Stimulated activated CD4-positive, alpha-beta T cell treated with anti-CD3 and anti-CD28 coated beads, Interleukin-4, amount 100 ng/mL, for 48 hours (primary cell): Measurements from ENCODE around the gene PLXNA1.

ENCODE experiments used
- DNase-seq, 2 donors: peaks; one replicate each; pipeline ENCODE4 v3.0.0-alpha.2; 2020; ENCODE audit warnings: low read depth in 2 of 2

Gene PLXNA1

DNA sequence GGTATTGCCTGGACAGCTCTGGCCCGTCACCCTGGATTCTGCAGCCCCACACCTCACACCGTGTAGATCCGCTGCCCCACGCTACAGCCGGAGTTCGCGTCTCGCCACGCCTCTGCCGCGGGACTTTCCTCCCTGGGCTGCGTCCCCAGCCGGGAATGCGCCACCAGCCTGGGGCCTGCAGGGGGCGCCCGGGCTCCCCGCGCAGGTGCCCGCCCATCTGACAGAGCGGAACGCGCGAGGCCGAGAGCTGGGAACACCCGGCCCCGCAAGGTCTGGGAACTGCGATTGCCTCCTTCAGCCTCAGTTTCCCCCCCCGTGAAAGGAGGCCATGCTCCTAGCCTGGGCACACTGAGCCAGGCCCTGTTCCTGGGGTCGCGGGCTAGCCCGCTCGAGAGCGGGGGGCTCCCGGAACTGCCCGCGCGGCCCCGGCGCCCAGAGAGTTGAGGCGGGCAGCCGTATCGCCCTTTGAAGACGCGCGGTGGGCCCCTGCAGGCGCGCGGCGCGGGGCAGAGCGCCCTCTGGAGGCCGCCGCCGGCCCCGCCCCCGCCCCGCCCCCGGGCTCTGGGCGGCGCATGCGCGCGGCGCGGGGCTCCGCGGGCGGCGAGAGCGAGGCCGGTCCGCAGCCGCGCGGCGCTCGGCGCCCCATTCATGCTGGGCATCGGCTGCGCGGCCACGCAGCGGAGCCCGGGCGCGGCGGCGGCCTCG is at the start of gene PLXNA1:
Gene PLXNA1 (plus strand): TSS at position 645 of the 705 bp plus-strand sequence. CDS start 5,479 bp downstream, outside the sequence.
- DNase-seq, result peak; percentile 70 to 76

DNA sequence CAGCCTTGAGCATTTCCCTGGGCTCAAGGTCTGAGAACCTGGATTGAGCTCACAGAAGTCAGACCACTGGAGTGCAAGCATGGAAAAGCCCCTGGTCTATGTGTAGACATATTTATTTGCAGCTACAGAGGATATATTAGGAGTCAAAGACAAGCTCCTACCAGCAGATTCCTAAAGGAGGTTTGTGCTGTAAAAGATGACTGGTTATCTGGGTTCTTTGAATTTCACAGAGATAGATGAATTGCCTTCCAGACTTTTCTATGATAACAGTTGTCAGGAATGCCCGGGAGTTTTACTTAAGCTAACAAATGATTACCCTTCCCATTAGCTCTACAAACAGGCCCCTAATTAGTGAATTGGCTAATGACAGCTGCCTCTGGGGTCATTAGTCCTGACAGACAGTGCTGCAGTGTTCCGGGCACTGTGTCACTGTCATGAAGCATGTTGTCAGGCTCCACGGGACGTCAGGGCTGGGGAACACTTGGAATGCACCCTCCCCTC is 48.8 kb upstream of the PLXNA1 start:
- no peak for DNase-seq

DNA sequence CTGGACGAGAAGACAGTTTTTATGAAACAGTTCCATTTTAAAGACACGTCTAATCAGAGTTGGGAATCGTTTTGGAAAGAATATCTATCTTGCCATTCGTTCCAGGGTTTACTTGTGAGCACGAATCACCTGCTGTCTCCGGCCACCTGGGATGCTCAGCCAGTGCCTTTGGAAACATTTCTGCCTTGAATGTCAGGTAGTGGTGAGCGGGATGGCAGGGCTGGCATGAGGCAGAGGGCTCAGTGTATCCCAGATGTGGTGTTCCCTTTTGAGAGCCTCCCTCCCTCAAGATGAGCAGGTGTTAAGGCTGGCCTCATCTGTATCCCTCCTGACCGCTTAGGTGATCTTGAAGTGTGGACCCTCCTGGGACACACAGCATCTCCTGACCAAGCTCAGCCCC is 47.9 kb upstream of the PLXNA1 start:
- no peak for DNase-seq

DNA sequence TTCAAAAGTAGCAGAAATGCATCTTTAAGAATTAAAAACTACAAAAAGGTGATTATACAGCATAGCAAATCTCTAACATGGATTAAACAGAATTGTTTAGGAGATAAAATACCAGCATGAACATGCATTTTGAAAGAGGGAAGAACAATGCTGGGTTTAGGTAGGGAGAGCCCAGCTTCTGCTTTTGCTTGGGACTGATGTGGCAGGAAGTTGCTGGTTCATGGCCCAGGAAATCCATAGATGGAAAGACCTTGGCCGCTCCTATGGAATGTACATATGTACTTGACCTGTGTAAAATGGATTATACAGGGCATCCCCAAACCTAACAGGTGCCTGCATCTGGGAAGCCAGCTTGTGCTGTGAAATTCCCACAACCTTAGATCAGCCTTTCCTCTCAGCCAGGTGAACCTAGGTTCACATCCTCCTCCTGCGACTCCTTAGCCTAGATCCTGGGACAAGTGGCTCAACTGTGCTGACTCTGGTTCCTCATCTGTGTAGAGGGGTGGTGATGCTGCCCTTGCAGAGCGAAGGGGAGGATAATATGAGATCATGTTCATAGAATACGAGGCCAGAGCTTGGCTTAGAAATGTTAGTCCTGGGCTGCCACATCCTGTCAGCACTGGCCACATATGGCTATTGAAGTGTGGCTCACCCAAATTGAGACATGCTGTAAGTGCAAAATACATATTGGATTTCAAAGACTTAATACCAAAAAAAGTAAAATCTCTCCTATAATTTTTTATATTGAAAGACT is 47.0 kb upstream of the PLXNA1 start:
- no peak for DNase-seq

DNA sequence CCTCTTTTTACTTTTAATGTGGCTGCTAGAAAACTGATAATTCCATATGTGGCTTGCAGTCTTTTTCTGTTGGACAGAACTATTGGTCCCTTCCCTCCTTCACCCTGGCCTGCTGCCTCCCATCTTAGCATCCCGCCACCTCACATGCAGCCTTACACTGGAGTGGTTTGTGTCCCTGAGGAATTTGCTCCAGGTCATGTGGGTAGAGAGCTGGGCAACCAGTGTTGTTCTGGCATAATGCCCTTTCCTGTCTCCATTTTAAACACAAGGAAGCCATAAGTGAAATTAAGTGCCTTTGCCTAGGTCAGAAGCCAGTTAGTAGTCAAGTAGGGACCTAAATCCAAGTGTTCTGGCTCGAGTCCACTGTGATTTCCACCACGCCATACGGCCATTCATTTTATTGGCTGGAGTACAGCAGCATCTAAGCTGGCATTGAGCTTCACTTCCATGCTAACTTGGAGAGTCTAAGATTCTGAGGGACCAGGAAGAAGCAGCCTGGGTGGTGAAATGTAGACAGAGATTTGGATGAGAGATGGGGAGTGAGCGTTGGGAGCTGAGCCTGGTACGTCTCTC is 46.0 kb upstream of the PLXNA1 start:
- no peak for DNase-seq

DNA sequence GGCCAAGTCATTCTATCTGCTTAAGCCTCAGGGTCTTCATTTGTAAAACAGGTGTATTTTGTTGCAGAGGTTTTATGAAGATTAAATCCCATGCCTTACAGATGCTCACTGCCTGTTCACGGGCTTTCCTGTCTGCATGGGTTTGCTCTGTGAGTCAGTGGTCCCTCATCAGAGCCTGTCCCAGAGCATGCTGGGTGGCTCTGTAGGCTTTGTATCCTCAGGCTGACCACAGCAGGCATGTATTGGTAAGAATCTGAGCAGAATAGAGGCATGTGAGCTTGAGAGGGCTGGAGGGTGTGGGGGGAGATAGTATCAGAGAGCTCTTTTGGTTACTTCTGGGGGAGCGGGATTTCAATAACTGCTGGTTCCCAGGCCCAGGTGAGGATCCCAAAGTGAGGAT is 45.4 kb upstream of the PLXNA1 start:
- DNase-seq, result no peak

DNA sequence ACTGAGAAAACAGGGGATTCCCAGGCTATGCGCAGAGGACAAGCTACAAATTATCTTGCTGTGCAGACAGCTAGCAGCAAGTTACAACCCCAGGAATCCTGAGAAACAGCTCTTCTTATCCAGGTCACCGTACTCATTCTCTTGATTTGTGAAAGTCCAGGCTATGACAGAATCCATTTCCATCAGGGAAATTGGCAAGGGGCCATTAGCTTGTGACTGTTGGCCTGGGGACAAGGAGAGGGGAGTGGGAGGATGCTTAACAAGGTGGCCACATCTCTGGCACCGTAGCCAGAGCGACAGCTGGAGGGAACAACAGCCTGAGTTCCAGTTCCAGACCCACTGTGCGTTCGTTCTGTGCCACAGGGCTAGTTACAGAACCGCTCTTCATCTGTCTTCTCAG is 44.9 kb upstream of the PLXNA1 start:
- no peak for DNase-seq

DNA sequence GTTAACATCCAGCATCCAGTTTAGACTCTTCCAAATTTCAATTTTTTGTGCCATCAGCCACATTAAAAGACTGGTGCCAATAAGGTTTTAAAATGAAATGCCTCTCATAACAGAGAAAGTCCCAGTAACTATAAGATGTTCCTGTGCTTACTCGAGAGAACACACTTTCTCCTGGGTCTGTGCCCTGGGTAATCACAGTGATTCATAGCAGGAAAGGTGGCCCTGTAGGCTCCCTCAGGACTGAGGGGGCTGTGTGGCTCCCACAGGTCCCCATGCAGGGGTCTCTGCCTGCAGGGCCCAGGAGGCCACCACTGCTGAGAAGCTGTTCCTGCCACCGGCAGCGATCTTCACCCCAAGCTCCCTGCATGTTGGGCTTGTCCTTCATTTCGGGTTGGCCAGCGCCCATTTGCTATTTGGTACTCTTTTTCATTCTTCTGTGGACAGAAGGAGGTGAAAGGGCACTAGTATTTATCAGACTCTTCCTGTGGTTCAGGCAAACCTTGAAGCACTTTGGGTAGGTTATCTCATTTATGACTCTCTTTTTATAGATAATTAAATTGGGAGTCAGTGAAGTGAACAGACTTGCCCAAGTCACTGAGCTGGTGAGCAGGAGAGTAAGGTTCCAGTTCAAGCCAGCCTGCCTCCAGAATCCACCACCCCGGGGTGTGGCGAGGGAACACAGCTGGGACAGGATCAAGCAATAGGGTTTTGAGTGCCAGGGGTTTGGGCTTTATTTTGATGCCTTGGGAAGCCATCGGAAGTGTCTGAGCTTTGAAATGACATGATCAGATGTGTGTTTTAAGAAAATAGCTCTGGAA is 44.2 kb upstream of the PLXNA1 start:
- no peak for DNase-seq

DNA sequence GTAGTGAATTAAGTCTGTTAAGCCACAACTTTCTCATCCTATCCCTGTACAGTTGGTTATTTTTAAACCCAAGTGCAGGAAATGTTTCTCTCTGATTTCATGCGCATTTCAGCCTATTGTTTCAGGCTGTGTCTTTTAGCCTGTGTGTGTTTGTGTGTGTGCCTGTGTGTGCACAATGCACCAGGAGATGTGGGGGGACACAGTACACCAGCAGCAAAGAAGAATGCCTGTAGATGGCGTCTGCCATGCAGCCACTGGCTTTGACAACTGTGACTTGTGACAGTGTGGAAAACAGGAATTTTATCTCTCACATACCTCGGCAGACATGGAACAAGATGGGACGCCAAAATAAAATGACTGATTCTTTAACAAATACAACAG is 43.6 kb upstream of the PLXNA1 start:
- DNase-seq, result no peak

DNA sequence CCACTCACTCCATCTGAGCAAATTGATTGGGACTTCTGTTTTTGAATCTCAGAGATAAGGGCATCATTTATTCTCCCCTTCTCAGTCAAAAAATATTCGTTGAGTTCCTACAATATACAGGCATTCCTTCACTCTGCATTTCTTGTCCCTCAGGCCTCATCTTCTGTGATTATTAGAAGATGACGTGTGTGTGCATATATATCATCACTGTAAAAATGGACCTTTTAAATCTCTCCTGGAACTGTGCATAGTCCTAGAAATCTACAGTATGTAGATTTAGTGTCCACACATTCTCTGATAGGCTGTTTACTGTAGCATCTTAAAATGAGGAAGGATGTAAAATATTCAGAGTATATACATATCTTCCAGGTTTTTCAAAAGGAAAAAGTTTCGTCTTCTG is 43.2 kb upstream of the PLXNA1 start:
- DNase-seq, result no peak

DNA sequence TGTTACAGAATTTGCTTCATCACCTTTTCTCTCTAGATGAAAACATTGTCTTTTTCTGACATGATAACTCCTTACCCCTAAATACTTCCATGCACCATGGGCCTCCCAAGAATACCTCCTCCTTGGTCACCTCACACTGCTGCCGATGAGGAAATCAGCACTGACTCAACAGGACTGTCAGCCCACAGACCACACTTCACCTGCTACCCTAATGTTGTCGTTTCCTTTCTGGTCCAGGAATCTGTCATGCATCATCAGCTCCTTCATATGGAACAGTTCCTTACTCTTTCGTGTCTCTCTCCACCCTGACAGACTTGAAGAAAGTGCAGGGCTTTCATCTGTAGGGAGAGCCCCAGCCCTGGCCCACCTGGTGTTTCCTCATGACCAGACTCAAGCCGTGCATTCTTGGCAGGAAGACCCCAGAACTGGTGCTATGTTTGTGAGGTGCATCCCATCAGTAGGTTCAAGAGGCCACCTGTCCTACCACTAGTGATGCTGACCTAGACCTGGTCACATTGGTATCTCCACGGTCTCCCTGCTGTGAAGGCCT is 41.1 kb upstream of the PLXNA1 start:
- no peak for DNase-seq

DNA sequence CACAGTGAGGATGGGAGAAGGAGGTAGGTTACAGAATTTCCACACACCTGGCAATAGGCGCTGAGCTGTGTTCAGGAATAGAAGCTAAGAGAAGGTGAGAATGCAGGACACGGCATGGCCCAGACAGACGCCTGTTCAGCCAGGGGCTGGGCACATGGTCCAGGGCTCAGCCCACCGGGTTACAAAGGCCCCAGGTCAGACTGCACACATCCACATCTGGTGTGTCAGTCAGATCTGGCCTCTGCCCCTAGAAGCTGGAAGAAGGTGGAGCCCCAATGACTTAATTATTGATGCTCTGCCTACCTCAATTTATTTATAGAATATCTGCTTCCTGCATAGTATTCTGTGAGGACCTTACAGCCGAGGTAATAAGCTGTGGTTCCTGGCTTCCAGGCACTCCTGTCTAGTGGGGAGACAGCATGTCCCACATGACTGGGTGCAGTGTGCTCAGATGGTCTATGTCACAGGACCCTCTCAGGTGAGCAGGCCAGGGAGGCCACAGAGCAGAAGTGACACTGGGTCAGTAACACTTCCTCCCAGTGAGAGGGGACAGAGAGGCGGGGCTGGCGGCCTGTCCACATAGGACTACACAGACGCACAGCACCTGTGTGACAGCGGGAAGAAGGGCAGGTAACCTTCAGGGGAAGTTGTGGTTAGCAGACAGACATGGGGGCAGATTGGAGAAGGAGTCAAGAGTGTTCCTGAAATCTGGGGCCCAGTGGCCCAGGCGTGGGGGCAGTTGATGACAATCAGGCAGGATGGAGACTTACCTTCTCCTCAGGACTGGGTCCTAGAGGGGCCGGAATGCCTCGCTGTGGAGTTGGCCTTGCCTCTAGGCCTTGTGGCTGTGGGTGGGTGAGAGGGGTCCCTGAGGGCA is 38.6 kb upstream of the PLXNA1 start:
- DNase-seq, result no peak

DNA sequence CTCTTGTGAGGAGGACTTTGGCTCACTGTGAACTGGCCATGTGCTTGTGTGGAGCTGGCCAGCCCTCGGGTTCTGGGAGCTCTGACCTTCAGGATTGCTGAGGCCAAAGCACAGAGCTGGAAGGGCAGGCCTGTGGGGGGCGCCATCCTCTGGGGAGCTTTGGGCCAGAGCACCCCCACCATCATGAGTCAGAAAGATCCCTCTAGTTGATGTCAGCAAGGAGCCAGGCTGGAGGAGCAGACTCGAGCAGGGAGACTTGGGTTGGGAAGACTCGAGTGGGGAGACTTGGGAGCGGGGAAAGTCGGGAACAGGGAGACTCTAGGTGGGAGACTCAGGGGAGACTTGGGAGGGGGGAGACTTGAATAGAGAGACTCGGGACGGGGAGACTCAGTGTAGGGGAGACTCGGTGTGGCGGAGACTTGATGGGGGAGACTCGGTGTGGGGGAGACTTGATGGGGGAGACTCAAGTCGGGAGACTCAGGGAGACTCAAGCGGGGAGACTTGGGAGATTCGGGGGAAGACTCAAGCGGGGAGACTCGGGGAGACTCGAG is 37.7 kb upstream of the PLXNA1 start:
- no peak for DNase-seq

DNA sequence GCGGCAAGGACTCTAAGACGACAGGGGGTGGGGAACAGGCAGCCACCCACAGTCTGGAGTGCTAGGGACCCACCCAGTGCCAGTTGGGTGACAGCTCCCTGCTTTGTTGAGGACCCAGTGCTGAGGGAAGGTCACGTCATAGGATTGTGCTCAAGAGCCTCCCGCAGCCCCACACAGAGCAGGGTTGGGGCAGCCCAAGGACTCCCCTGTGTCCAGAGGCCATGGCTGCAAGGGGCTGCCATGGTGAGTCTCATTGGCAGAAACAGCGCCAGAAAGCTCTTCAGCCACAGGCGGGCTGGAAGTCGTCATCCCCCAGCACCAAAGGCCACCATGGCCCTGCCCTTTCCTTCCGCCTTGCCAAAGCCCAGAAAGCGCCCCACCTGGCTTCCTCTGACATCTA is 37.0 kb upstream of the PLXNA1 start:
- DNase-seq, result no peak

DNA sequence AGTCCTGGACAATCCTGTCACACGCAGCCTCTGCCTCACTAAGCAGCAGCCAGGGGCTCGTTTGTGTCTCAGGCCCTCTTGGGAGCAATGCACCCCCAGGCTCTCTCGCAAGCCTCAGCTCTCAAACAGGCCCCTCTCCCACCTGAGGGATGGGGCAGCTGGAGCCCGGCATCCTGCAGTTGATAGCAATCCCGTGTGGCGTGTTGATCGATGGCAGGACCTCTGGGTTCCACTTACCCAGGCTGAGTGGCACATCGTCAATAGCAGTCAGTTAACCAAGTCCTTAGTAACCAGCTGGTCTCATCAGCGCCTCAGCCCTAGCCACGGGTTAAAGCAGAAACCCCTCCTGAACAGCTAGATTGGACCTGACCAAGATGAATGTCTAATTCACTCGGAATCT is 36.5 kb upstream of the PLXNA1 start:
- no peak for DNase-seq

DNA sequence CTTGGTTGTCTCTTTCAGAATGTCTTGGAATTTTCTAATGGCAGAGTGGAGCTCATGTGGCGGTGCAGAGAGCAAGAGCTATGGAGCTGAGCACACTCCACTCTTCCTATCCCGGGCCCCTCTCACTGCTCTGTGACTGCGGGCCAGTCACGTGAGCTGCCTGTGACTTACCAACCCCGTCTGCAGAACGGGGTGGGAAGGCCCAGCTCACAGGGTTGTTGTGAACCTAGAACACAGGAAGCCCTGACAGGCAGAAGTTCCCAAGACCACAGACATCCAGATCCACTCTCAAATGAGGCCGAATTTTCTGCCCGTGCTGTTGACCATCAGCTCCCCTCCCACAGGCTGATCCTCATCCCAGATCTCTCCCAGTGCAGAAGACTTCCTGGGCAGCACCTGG is 35.5 kb upstream of the PLXNA1 start:
- no peak for DNase-seq

DNA sequence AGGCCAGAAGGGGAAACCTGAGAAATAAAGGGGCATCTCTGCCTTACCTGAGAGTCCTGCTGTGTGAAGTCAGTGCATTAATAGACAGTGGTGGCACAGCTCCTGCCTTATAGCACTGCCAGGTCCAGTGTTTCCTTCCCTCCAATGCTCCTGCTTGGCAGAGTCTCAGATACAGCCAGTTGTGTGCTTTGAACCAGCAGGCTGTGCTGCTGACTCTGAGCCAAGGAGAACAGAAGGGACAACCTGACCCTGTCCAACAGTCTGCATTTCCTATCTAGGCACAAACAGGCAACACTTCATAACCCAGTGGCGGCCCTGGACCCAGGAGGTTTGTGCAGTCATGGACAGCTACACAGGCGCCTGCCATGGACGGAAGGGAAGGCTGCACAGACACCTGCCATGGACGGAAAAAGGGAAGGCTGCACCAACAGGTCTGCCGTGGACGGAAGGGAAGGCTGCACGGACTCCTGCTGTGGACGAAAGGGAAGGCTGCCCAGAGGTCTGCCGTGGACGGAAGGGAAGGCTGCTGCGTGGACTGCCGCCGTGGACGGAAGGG is 33.9 kb upstream of the PLXNA1 start:
- no peak for DNase-seq

DNA sequence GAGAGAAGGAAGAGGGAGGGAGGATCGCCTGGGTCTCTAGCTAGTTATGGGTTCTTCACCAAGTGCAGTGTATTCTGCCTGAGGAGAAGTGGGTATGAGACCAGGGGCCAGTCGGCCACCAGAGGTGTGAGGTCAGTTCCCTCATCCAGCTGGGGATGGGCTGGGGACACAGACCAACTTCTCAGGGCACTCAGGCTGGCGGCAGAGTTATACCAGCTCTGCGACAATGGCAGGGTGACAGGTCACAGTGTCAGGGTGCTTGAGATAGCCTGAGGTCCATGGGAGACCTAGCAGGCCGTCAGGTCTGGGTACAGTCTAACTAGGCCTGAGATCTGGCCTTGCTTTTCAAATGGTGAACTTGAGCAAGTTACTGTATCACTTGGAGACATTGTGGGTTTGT is 31.4 kb upstream of the PLXNA1 start:
- no peak for DNase-seq

DNA sequence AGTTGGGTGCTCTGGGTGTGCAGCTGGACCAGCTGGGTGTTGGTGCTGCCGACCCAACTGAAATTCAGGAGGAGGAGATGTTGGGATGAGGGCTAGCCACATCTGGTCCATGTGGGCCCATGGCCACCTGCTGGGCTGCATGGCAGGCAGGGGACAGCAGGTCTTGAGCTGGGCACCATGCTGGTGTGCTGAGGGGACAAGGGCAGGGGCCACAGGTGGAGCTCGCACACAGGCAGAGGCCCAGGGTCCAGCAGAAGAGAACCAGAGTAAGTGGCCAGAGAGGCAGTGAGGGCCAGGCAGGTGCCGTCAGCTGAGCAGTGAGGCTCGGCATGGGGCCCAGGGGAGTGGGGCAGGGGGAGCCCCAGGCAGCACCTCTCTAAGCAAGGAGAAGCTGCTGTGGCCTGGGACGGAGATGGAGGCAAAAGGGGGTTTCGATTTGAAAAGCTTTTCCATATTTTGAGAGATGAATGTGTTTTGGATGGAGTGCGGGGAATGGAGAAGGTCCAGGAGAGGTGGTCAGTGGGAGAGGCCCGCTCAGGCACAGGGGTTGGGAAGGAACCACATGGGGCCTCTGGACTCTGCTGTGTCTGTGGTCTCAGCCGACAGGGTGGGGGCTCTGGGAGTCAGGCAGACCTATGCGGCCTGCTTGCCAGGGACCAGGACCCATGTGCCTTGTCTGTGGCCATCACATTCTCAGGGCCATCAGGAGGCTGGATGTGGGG is 30.5 kb upstream of the PLXNA1 start:
- no peak for DNase-seq
